Breast epithelium (tissue), 3 donors: ENCODE data around the gene SLAMF8.

Experiments used
- CTCF ChIP-seq, 3 donors: fragments of 450-650 bp; IDR thresholded peaks; one replicate each; pipeline ENCODE4 v1.5.1; 2016 to 2017; ENCODE audit warnings: antibody characterized with exemption in 3 of 3, mild to moderate bottlenecking in 3 of 3, moderate library complexity in 3 of 3
- POLR2A ChIP-seq: fragments of 450-650 bp; IDR thresholded peaks from one replicate; pipeline ENCODE4 v1.6.1; 2016; ENCODE audit warnings: antibody characterized with exemption, mild to moderate bottlenecking, moderate library complexity

- TF ChIP-seq CTCF (IDR thresholded peaks at IDR 0.05) (no peak), POLR2A (no peak)
Measured at GRCh38 chr1:159778266-159778665, 48.4 kb upstream of the SLAMF8 start.
